Measurements from ENCODE around the gene RAB35. TPM values are rescaled to one million over a fixed set of nuclear protein-coding genes. Genes with fewer than 3 reads are reported as not detected.

RAB35 gene
- total RNA-seq, 4 donors from 2014 or later = 17.5 to 28.2 (median 21.9) TPM

DNA sequence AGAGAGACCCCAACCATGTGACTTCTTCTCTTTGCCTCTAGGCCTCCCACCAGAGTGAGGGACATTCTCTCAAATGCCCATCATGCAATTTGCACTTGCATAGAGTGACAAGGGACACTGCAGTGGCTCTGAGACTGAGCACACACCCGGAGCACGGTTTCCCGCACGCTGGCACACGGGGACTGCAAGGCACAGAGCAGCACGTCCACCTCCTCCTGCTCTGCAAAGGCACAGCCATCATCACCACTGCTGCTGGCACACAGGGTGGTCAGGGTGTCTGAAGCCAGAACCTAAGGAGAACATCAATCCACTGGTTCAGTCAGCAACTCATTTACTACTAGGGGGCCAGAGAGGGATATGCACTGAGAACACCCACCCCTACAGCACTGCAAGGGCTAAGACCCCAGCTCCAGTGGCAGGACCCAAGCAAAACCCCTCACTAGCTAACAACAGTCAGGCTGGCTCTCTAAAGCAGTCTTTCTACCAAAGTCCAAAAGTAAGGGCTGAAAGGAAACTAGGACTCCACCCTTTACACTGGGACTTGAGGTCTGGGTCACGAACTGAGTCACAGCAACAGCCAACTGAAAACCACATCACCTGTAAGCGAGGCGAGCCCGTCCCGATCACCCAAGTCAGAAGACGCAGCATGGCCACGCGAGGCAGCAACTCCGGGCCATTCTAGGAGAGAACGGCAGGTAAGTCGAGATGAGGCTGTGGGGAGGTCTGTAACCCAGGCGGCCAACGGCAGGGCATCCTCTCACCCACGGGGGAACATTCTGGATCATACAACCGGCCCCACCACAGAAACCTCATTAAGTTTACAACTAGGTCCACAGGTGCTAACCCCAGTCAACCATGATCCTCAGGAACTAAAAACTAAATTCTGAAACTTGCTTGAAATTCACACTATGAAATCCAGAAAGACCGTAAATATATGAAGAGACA, 40.0 kb upstream of the RAB35 start:
- TF ChIP-seq, protein P1, sequence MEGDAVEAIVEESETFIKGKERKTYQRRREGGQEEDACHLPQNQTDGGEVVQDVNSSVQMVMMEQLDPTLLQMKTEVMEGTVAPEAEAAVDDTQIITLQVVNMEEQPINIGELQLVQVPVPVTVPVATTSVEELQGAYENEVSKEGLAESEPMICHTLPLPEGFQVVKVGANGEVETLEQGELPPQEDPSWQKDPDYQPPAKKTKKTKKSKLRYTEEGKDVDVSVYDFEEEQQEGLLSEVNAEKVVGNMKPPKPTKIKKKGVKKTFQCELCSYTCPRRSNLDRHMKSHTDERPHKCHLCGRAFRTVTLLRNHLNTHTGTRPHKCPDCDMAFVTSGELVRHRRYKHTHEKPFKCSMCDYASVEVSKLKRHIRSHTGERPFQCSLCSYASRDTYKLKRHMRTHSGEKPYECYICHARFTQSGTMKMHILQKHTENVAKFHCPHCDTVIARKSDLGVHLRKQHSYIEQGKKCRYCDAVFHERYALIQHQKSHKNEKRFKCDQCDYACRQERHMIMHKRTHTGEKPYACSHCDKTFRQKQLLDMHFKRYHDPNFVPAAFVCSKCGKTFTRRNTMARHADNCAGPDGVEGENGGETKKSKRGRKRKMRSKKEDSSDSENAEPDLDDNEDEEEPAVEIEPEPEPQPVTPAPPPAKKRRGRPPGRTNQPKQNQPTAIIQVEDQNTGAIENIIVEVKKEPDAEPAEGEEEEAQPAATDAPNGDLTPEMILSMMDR (IDR thresholded peaks at IDR 0.05; ENCODE audit: low read depth) = no peak

DNA sequence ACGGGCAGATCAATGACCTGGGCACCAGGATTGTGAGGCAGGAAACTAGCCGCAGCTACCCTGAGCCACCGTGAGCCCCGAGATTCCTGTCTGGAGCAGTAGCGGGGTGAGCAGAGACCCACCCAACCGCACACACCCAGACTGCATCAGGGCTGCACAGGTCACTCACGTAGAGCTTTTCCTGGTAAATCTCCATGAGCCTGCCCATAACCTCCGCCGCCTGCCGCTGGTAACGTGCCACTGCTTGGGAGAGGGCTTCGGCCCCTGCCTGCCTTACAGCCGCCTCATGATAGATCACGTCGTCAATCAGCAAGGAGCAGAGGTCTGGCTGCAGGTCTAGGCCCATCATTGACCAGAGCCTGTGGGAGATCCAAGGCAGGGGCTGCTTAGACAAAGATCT, 38.5 kb upstream of the RAB35 start:
- TF ChIP-seq, protein P1 (IDR thresholded peaks at IDR 0.05; ENCODE audit: low read depth) = no peak

DNA sequence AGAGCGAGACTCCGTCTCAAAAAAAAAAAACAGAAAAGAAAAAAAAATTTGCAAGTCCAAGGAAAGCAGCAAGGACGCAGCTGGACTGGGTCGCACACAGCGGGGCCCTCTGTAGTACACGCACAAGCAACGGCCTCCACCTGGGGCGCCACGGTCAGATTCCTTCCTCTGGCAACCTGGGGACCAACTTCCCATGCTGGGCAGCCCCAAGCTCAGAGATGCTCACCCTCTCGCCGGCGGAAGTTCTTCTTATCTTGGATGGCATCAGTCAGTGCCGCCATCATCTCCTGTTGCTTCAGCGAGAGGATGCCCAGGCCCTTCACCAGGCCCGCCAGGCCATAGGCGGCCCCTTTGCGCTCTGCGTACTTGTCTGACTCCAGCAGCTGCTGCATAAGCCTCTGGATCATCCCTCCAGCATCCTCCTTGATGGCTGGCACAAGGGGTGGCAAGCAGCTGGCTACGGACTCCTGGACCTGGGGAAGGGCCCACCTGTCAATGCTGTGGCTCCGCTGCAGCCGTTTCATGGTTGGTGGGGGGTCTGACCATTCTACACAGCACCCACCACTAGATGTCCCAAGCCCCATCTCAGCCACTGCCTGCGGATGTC, 34.5 kb upstream of the RAB35 start:
- TF ChIP-seq, protein P1 (IDR thresholded peaks at IDR 0.05; ENCODE audit: low read depth) = no peak

DNA sequence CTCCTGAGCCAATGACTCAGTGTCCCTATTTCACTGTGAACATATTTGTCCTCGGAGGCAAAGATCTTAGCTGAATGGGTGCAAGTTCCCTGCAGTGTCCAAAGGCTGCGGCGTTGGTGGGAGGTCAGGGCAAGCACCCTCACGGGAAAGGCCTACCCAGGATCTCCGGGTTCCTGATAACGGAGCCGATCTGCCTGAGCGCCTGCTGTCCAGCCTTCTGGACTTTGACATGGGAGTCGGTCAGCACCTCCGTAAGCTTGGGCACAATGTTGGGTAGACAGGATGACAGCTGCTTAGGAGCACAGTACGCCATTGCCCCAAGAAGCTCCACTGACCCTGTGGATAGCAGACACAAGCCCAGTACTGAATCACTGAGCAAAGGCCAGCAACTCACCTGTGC, 31.5 kb upstream of the RAB35 start:
- TF ChIP-seq, protein P1 (IDR thresholded peaks at IDR 0.05; ENCODE audit: low read depth) = no peak

DNA sequence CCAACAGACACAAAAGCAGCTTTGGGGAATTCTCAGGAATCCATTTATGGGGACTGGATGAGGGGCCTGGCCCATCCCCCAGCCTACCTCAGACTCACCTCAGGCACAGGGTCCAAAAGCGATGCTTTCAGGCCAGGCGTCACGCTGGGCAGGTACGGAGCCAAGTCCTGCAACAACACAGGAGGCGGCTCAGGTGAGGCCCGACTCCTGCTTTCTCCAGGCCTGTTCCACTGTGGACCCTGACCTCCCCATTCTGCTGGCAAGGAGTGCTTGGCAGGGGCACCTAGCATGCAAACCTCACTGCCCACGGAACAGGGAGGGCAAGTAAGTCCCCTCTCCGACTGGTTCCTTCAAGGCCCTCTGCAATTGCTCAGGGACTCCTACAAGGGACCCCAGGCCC, 28.6 kb upstream of the RAB35 start:
- TF ChIP-seq, protein P1 (IDR thresholded peaks at IDR 0.05; ENCODE audit: low read depth) = no peak

DNA sequence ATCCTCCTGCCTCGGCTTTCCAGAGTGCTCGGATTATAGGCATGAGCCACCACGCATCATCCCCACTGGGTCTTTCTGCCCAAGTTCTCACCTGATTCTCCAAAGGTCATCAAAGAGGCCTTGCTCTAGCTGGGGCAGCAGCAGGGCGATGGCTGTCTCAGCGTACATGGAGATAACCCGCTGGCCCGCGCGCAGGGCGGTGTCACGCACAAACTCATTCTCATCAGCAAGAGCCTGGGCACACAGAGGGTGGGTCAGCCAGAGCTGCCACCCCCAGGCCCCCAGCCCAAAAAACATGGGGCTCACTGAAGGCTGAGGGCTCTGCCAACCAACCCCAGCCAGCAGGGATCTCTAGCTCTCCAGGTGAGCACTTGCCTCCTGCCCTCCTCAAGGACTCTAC, 27.7 kb upstream of the RAB35 start:
- TF ChIP-seq, protein P1 (IDR thresholded peaks at IDR 0.05; ENCODE audit: low read depth) = no peak

DNA sequence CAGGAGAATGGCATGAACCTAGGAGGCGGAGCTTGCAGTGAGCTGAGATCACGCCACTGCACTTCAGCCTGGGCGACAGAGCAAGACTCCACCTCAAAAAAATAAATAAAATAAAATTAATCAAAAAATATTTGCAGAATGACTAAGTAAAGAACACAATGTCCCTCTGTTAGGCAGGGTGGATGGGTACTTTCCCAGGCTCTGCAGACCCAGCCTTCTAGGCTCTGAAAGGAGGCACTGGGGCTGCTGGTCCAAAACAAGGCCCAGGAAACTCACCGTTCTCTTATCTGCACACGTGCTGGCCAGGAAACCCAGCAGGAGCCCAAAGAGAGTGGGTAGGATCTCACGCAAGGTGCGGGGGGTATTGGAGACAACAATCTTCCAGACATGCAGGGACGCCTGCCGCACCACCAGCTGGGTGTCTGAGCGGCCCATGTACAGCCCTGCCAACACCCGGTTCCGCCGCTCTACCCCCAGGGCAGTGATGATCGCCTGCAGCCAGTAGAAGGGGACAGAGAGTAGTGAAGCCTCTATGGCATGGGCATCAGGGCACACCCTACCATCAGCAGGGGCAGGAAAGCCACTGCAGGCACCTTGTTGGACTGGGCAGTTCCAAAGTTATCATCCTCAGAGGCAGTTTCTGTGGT, 25.8 kb upstream of the RAB35 start:
- TF ChIP-seq, protein P1 (IDR thresholded peaks at IDR 0.05; ENCODE audit: low read depth) = no peak

Measured in subcutaneous adipose tissue (tissue), 4 donors.